Adrenal gland (tissue), 5 donors: ENCODE results near the gene CD48.

Experiments used
- CTCF ChIP-seq, 6 experiments: fragments of 450-650 bp in 4 of 6; fragments of 200-600 bp in 2 of 6; sonication (generic) in 1 of 6; IDR thresholded peaks; 1 replicate in 5 of 6; 2 replicates in 1 of 6; pipeline versions ENCODE4 v1.5.1 to v1.8.0; 2016 to 2021; ENCODE audit warnings: antibody characterized with exemption in 6 of 6, mild to moderate bottlenecking in 2 of 6, moderate library complexity in 1 of 6
- POLR2A ChIP-seq, 2 donors: fragments of 450-650 bp; IDR thresholded peaks; one replicate each; pipeline ENCODE4 v1.6.1; 2017; ENCODE audit warnings: antibody characterized with exemption in 2 of 2, mild to moderate bottlenecking in 2 of 2, moderate library complexity in 1 of 2
- donor health status: DM: no; HTN: no; CAD: no.

GRCh38 chr1:160679893-160680292 lies 31.7 kb downstream of the CD48 start:
- TF ChIP-seq CTCF (IDR thresholded peaks at IDR 0.05), result no peak
- no peak for TF ChIP-seq POLR2A (IDR thresholded peaks at IDR 0.05)
